ENCODE data around the gene PKNOX2.

PKNOX2 gene

GRCh38 chr11:125433454-125434121, 269.0 kb downstream of the PKNOX2 start:
- DNase-seq (ENCODE audit: low read depth, low spot score): no peak

- DNase-seq (ENCODE audit: low read depth, low spot score): no peak
Measured at GRCh38 chr11:125435461-125436238, 271.1 kb downstream of the PKNOX2 start.

- no peak for DNase-seq (ENCODE audit: low read depth, low spot score)
Measured at GRCh38 chr11:125441648-125442410, 277.3 kb downstream of the PKNOX2 start.

- DNase-seq (ENCODE audit: low read depth, low spot score): no peak
Measured at GRCh38 chr11:125442946-125443345, 278.4 kb downstream of the PKNOX2 start.

GRCh38 chr11:125443767-125444311, 279.3 kb downstream of the PKNOX2 start:
- no peak for DNase-seq (ENCODE audit: low read depth, low spot score)

- DNase-seq (ENCODE audit: low read depth, low spot score): no peak
Measured at GRCh38 chr11:125445731-125446130, 281.2 kb downstream of the PKNOX2 start.

- no peak for DNase-seq (ENCODE audit: low read depth, low spot score)
Measured at GRCh38 chr11:125446279-125446678, 281.7 kb downstream of the PKNOX2 start.

- no peak for DNase-seq (ENCODE audit: low read depth, low spot score)
Measured at GRCh38 chr11:125447721-125448120, 283.2 kb downstream of the PKNOX2 start.

GRCh38 chr11:125448136-125448535, 283.6 kb downstream of the PKNOX2 start:
- no peak for DNase-seq (ENCODE audit: low read depth, low spot score)

GRCh38 chr11:125449565-125449964, 285.0 kb downstream of the PKNOX2 start:
- DNase-seq (ENCODE audit: low read depth, low spot score): no peak

GRCh38 chr11:125451400-125452124, 287.0 kb downstream of the PKNOX2 start:
- no peak for DNase-seq (ENCODE audit: low read depth, low spot score)

GRCh38 chr11:125452125-125452470, 287.5 kb downstream of the PKNOX2 start:
- DNase-seq (ENCODE audit: low read depth, low spot score): no peak

GRCh38 chr11:125454047-125454446, 289.5 kb downstream of the PKNOX2 start:
- no peak for DNase-seq (ENCODE audit: low read depth, low spot score)

- DNase-seq (ENCODE audit: low read depth, low spot score): no peak
Measured at GRCh38 chr11:125455851-125456250, 291.3 kb downstream of the PKNOX2 start.

- DNase-seq (ENCODE audit: low read depth, low spot score): no peak
Measured at GRCh38 chr11:125457814-125458343, 293.3 kb downstream of the PKNOX2 start.

- DNase-seq (ENCODE audit: low read depth, low spot score): no peak
Measured at GRCh38 chr11:125460275-125460674, 295.7 kb downstream of the PKNOX2 start.

GRCh38 chr11:125463590-125464269, 299.2 kb downstream of the PKNOX2 start:
- DNase-seq (ENCODE audit: low read depth, low spot score): no peak

- DNase-seq (ENCODE audit: low read depth, low spot score): no peak
Measured at GRCh38 chr11:125464270-125464662, 299.7 kb downstream of the PKNOX2 start.

- no peak for DNase-seq (ENCODE audit: low read depth, low spot score)
Measured at GRCh38 chr11:125464666-125465065, 300.1 kb downstream of the PKNOX2 start.

GRCh38 chr11:125465255-125465654, 300.7 kb downstream of the PKNOX2 start:
- no peak for DNase-seq (ENCODE audit: low read depth, low spot score)

- DNase-seq (ENCODE audit: low read depth, low spot score): no peak
Measured at GRCh38 chr11:125465701-125466100, 301.1 kb downstream of the PKNOX2 start.

Data from activated CD4-positive, CD25-positive, alpha-beta regulatory T cell treated with anti-CD3 and anti-CD28 coated beads, Interleukin-2, amount 50 U/mL, for 16 hours (primary cell).